SU-DHL-6 (cell line): ENCODE measurements around the gene IFI27.
"Not testable (repeated sequence)": the region's sequence is repeated elsewhere in the genome, so short reads cannot be mapped to it uniquely, and the experiment has no call there.

ENCODE experiments used
- CTCF ChIP-seq: fragments of 200-600 bp; sonication (generic); IDR thresholded peaks from one replicate; pipeline ENCODE4 v1.5.1; 2017; ENCODE audit warnings: antibody characterized with exemption, mild to moderate bottlenecking, low read length, moderate library complexity; ENCODE audit not compliant: insufficient read depth, poor library complexity, severe bottlenecking
- EZH2phosphoT487 ChIP-seq: fragments of 200-600 bp; sonication (generic), shearing (Covaris generic); conservative IDR thresholded peaks from 2 replicates; pipeline ENCODE4 v1.6.1; 2018; ENCODE audit warnings: mild to moderate bottlenecking, antibody characterized with exemption, low read length, moderate library complexity, mixed read lengths

DNA sequence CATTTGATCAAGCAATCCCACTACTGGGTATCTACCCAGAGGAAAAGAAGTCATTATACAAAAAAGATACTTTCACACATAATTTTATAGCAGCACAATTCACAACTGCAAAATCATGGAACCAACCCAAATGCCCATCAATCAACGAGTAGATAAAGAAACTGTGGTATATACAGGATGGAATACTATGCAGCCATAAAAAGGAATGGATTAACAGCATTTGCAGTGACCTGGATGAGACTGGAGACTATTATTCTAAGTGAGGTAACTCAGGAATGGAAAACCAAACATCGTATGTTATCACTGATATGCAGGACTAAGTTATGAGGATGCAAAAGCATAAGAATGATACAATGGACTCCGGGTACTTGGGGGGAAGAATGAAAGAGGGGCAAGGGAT is 38.5 kb upstream of the IFI27 start:
- not testable (repeated sequence) for TF ChIP-seq CTCF, EZH2phosphoT487
